ENCODE results near the gene ERCC1.

The ERCC1 gene

DNA sequence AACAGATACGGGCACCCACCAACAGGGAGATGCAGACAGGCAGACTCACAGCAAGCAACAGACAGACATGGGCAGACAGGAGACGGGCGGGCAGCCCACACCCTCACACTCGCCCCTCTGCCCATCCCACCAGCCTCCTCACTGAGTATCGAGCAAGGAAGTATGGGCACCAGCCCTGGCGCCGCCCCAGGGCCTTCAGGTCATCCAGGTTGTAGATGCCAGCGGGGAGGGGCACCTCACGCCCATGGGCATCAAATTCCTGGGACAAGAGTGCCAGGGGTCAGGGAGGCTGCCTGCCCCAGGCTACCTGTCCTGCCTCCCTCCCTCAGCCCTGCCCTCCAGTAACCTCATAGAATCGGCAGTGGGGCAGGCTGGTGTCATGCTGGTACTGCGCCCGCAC, 59.0 kb downstream of the ERCC1 start:
- no peak for DNase-seq (ENCODE audit: low read depth)

GRCh38 chr19:45363861-45364459, 59.8 kb downstream of the ERCC1 start:
- no peak for DNase-seq (ENCODE audit: low read depth)

DNA sequence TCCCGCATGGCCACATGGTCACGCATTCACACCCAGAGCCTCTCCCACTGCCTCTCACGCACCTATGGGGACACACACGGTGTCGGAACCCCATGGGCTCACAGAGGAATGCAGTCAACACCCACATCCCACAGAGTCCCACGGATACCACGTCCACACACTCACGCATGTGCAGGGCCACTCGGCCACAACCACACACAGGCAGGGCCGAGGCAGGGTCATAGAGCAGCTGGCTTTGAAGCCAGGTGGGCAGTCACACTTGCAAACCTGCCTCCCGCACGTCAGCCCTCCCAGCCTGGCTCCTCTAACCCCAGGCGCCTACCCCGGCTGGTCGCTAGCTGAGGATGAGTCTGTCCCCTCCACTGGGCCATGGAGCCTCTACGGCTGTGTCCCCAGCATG, 61.4 kb downstream of the ERCC1 start:
- no peak for DNase-seq (ENCODE audit: low read depth)

GRCh38 chr19:45361608-45362007, 62.1 kb downstream of the ERCC1 start:
- DNase-seq (ENCODE audit: low read depth), result no peak

DNA sequence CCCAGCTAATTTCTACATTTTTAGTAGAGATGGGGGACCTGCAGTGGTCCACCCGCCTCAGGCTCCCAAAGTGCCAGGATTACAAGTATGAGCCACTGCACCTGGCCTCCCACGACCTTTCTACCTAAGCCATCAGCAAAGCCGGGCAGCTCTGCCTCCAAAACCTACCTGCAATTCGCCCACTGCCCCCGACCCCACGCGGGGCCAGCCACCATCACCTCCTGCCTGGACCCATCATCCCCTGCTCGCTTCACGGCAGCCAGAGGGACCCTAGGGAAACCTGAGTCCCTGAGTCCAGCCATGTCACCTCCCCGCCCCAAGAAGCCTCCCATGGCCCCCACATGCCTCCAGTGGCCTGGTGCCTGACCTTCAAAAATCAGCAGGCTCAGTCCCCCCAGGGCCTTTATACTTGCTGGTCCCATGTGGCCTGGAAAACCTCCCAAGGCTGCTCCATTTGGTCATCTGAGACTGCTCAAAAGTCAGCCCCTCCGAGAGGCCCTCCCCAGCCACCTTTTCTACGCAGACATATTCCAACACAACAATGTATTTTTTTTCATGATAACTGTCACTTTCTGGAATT, 65.4 kb downstream of the ERCC1 start:
- no peak for DNase-seq (ENCODE audit: low read depth)

DNA sequence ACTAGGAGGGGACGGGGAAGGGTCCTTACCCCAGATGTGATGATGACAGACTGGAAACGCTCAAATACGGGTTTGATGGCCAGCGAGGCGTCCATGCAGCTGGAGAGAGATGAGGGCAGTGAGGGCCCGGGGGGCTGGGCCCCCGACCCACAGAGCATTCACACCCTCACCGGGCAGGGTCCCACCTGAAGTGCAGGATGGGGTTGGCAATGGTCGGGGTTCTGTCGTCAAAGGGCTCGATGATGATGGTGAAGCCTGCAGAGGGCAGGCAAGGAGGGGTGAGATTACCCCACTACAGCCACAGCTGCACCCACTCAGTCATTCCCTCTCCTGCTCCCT, 66.3 kb downstream of the ERCC1 start:
- DNase-seq (ENCODE audit: low read depth), result no peak
